Peyer's patch (tissue), 4 donors: ENCODE results near the gene ZNF674.

Experiments
- CTCF ChIP-seq, 6 experiments: fragments of 450-650 bp in 4 of 6; fragments of 200-600 bp in 2 of 6; sonication (generic) in 1 of 6; IDR thresholded peaks; one replicate each; pipeline ENCODE4 v1.5.1; 2017 to 2019; ENCODE audit warnings: antibody characterized with exemption in 6 of 6, mild to moderate bottlenecking in 3 of 6, moderate library complexity in 1 of 6
- POLR2A ChIP-seq, 2 donors: fragments of 450-650 bp; IDR thresholded peaks; one replicate each; pipeline ENCODE4 v1.5.1; 2017; ENCODE audit warnings: antibody characterized with exemption in 2 of 2, mild to moderate bottlenecking in 2 of 2, moderate library complexity in 2 of 2

GRCh38 chrX:46579250-46579649 lies 34.0 kb upstream of the ZNF674 start:
- TF ChIP-seq CTCF (IDR thresholded peaks at IDR 0.05), result no peak
- TF ChIP-seq POLR2A (IDR thresholded peaks at IDR 0.05), result no peak
